ENCODE data around the gene RNF212.

RNF212 gene, protein sequence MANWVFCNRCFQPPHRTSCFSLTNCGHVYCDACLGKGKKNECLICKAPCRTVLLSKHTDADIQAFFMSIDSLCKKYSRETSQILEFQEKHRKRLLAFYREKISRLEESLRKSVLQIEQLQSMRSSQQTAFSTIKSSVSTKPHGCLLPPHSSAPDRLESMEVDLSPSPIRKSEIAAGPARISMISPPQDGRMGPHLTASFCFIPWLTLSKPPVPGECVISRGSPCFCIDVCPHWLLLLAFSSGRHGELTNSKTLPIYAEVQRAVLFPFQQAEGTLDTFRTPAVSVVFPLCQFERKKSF
- long read RNA-seq, result 0 reads

- DNase-seq (ENCODE audit: low read depth in 1 of 2, low spot score in 1 of 2), result no peak
- peaks cover 14% of the 10 kb centered on the region for H3K27me3 ChIP-seq (ENCODE audit: insufficient read depth, poor library complexity, severe bottlenecking)
- H3K4me3 ChIP-seq (replicated peaks; ENCODE audit: insufficient read depth, low read length), result no peak within 1 kb of the TSS
- H3K27ac ChIP-seq (replicated peaks), result no peak within 1 kb of the TSS
- TF ChIP-seq POLR2AphosphoS5 (IDR thresholded peaks at IDR 0.05; ENCODE audit: low read depth), result no peak
Measured at GRCh38 chr4:1113311-1114009, at the start of gene RNF212. RNF212 (minus strand) TSS chr4:1113564; CDS start chr4:1113464, 100 bp downstream.

DNA sequence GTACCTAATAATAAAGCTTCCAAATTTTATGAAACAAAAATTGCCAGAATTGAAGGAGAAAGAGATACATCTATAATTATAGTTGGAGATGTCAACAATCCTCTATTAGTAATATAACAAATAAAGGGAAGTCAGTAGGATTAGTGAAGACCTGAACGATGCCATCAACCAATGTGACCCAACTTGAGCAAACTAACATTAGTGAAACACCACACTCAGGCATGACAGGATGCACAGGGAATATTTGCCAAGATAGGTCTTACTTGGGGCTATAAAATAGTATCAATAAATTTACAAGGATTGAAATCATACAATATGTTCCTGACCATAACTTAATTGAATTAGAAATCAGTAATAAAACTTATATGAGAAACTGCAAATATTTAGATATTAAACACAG lies 47.0 kb upstream of the RNF212 start:
- Histone ChIP-seq H3K27ac (replicated peaks) (no peak overlapping the region), H3K4me3 (replicated peaks; ENCODE audit: insufficient read depth, low read length) (no peak overlapping the region), H3K27me3 (ENCODE audit: insufficient read depth, poor library complexity, severe bottlenecking) (no peaks in the 10 kb centered on the region)
- TF ChIP-seq POLR2AphosphoS5 (IDR thresholded peaks at IDR 0.05; ENCODE audit: low read depth), result no peak
- TF ChIP-seq REST (IDR thresholded peaks at IDR 0.05; ENCODE audit: insufficient replicate concordance, low read depth), result no peak
- no peak for TF ChIP-seq GABPA (IDR thresholded peaks at IDR 0.05; ENCODE audit: low read depth)
- no peak for TF ChIP-seq SPI1 (IDR thresholded peaks at IDR 0.05; ENCODE audit: borderline replicate concordance, low read depth)
- TF ChIP-seq CTCF (IDR thresholded peaks at IDR 0.05; ENCODE audit: insufficient read depth, low read length), result no peak
- DNase-seq (ENCODE audit: low read depth in 1 of 2, low spot score in 1 of 2), result no peak

GRCh38 chr4:1156069-1156468 lies 42.7 kb upstream of the RNF212 start:
- TF ChIP-seq REST (IDR thresholded peaks at IDR 0.05; ENCODE audit: insufficient replicate concordance, low read depth) (no peak), GABPA (IDR thresholded peaks at IDR 0.05; ENCODE audit: low read depth) (no peak), SPI1 (IDR thresholded peaks at IDR 0.05; ENCODE audit: borderline replicate concordance, low read depth) (no peak), POLR2AphosphoS5 (IDR thresholded peaks at IDR 0.05; ENCODE audit: low read depth) (no peak), CTCF (IDR thresholded peaks at IDR 0.05; ENCODE audit: insufficient read depth, low read length) (no peak)
- no peak for DNase-seq (ENCODE audit: low read depth in 1 of 2, low spot score in 1 of 2)
- no peak overlapping the region for H3K4me3 ChIP-seq (replicated peaks; ENCODE audit: insufficient read depth, low read length)
- H3K27ac ChIP-seq (replicated peaks), result no peak overlapping the region
- H3K27me3 ChIP-seq (ENCODE audit: insufficient read depth, poor library complexity, severe bottlenecking), result peaks cover 2% of the 10 kb centered on the region

GRCh38 chr4:1155314-1155713 lies 42.0 kb upstream of the RNF212 start:
- Histone ChIP-seq H3K27me3 (ENCODE audit: insufficient read depth, poor library complexity, severe bottlenecking) (peaks cover 2% of the 10 kb centered on the region), H3K27ac (replicated peaks) (no peak overlapping the region)

More at GRCh38 chr4:1155314-1155713, 42.0 kb upstream of the RNF212 start:
- H3K4me3 ChIP-seq (replicated peaks; ENCODE audit: insufficient read depth, low read length), result no peak overlapping the region
- DNase-seq (ENCODE audit: low read depth in 1 of 2, low spot score in 1 of 2), result no peak
- TF ChIP-seq POLR2AphosphoS5 (IDR thresholded peaks at IDR 0.05; ENCODE audit: low read depth) (no peak), CTCF (IDR thresholded peaks at IDR 0.05; ENCODE audit: insufficient read depth, low read length) (no peak), SPI1 (IDR thresholded peaks at IDR 0.05; ENCODE audit: borderline replicate concordance, low read depth) (no peak), REST (IDR thresholded peaks at IDR 0.05; ENCODE audit: insufficient replicate concordance, low read depth) (no peak), GABPA (IDR thresholded peaks at IDR 0.05; ENCODE audit: low read depth) (no peak)

Measured in HL-60 (cell line).